Astrocyte (in vitro differentiated cells and primary cell): ENCODE data around the gene IFT172.

Experiments
- CTCF ChIP-seq: IDR thresholded peaks from 2 replicates; pipeline ENCODE4 v1.5.1; 2011; ENCODE audit warnings: low read depth, mild to moderate bottlenecking, inconsistent platforms, low read length, moderate library complexity; ENCODE audit not compliant: insufficient read depth
- EZH2 ChIP-seq: IDR thresholded peaks from 2 replicates; pipeline ENCODE4 v1.6.1; 2012; ENCODE audit warnings: mild to moderate bottlenecking, low read length, inconsistent platforms; ENCODE audit not compliant: insufficient read depth

- TF ChIP-seq CTCF, result no peak
- TF ChIP-seq EZH2, result no peak
Measured at GRCh38 chr2:27494944-27495554, 5.5 kb upstream of the IFT172 start, which contains the start of gene FNDC4.
